Posterior vena cava (tissue), 2 donors: ENCODE data around the gene SLCO2A1. TPM values are rescaled to one million over a fixed set of nuclear protein-coding genes. Genes with fewer than 3 reads are reported as not detected.

Source experiments
- DNase-seq: peaks from one replicate; pipeline ENCODE4 v3.0.0-alpha.2; 2020; ENCODE audit warnings: low spot score
- intact Hi-C, 2 donors: fragments of 100-400 bp; cut with DNase I; formaldehyde crosslinking; loops; one replicate each; pipeline versions ENCODE4 v1.14.1 to v1.14.2; 2022 to 2023
- total RNA-seq, 2 donors: library from RNA; stranded (reverse); fragmentation: NEBNext Ultra II Directional; extraction: Animal tissue kit (Norgen Biotek cat#: 25700); gene quantifications; one replicate each; pipeline ENCODE4 v1.2.1, GENCODE V29; 2021
- donor health status: DM: yes; HTN: yes; CAD: no.
- donor health status: DM: yes; HTN: yes; CAD: no.

Gene SLCO2A1
- total RNA-seq, 2 donors from 2014 or later, result 87.8 to 102 TPM

DNA sequence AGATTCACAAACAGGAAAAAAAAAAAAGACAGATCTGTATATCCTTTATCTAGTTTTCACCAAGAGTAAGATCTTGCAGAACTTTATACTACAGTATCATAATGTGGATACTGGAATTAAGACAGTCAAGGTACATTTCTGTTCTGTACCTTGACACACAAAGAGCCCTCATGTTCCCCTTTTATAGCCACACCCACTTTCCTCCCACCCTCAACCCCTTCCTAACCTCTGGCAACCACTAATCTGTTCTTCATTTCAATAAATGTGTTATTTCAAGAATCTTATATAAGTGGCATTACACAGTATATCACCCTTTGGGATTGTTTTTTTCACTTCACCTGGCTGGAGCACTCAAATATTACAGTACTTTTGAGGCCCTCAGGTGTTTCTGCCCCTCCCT, 130.4 kb downstream of the SLCO2A1 start:
- intact Hi-C loops, result no loop called here
- no peak for DNase-seq

DNA sequence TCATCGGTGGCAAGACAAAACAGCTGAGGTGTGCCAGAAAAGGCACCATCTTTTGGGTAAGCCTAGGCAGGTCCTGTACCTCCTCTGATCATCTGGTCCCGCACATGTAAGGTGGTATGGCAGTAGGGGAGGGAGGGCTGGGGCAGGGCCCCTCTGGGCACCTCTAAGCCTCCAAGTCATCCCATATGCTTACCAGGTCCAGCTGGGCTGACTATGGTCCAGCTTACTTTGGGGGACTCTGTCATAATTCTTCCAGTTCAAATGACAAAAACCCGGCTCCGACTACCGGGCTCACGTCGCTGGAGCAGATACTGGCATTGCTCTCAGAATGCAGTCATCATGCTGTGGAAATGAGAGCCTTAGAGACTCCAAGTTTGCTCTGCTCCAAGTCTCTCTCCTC, 132.2 kb downstream of the SLCO2A1 start:
- intact Hi-C loops, result no loop called here
- no peak for DNase-seq

DNA sequence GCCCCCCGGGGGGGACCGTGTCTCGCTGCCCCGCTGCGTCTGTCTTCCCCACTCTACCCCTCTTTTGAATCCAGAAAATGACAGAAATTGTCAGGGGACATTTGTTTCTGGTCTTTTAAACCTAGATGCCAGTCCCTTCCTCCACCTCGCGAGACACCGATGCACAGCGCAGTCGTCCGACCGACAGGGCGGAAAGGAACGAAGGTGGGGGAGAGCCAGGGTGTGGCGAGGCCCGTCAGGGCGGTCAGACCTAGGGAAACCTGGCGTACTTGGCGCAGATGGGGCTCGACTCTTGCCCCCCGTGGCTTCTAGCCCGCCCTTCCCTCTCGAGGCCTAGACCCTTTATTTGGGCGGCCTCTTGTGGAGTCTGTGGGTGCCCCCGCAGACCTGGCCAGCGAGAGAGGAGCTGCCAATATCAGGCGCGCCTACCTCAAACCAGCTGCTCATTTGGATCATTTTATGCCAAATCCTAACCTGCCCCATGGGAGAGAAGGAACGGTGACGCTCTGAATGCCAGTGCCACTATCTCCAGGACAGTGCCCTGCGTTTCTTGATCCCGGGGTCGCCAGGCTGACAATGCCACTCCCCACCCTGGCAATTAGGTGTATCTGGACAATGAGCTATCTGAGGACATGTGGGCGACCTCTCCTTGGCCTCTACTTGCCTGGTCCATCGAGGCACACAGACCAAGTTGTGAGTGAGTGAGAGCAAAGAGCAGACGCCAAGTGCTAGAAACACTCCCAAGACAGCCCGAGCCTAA, 133.5 kb downstream of the SLCO2A1 start:
- intact Hi-C loops, result no loop called here
- peak; percentile 66 for DNase-seq

DNA sequence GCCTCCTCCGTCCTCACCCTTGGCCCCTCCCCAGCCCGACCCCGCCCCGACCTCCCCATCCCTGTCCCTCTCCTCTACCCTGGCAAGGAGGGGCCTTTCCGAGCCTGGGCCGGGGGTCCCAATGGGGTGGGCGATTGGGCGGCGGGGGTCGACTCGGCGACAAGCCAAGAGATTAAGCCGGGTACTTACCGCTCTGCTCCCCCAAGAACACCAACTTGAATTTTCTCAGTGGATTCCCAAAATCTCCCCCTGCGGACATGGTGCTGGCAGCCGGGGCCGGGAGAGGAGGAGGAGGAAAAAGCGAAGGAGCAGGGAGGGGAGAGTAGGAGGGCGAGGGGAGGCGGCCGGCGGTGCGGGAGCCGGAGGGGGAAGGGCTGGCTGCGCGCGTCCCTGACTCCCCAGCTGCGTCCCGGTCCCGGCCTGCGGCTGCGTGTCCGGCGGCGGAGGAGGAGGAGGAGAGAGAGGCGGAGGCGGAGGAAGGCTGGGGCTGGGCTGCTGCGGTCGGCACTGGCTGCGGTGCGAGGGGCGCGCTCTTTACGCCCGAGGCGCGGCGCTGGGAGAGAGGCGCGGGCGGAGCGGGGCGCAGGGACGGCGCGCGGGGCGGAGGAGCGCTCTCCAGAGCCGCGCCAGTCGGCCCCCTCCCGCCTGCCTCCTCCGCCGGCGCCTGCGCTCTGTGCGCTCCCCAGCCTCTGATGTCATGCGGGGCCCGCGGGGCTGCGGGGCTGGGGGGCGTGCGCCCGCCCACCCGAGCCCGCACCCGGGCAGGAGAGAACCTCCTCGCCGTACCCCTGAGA, 134.3 kb downstream of the SLCO2A1 start, which contains the start of gene RAB6B:
Gene RAB6B, minus strand, starts transcription at position 675 of the 794 bp plus-strand sequence. Its CDS starts 416 bp downstream, at position 259.
- intact Hi-C loops, result no loop called here
- peak; percentile 83 for DNase-seq

DNA sequence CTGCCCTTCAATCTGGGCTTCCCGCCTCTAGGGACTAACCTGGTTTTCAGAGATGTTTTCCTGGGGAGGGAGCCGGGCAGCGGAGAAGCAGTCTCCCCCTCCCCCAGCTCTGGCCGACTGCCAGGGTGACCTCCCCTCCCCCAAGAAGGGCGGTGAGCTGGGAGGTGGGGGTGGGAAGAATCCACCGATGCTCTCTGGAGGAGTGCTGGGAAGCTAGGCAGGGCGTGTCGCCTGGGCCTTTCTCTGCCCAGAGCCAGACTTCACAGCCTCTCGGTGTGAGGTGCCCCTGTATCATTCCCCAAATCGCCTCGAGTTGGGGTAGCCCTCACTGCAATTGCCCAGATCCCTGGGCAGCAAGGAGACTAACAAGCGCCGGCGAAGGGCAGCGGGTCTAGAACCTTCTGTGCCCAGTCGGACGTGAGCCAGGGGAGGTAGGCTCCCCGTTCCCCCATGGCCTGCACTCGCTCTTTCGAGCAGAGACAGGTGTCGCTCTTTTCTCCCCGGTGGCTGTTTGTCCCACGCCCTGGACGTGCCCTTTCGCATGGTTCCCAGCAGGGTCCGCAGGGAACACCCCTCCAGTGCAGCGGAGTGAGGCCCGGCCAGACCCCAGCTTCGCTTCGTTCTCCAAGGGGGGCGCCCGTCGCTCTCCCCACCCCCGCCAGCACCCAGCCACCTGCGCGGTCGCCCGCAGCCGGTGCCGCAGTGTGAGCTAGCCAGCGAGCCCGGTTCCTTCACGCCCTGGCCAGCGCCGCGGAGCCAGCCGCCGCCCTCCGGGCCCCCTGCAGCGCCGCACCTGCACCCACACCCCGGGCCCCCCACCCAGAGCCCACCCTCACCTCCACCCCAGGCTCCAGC, 135.1 kb downstream of the SLCO2A1 start:
- no peak for DNase-seq
- intact Hi-C loops, result no loop called here

DNA sequence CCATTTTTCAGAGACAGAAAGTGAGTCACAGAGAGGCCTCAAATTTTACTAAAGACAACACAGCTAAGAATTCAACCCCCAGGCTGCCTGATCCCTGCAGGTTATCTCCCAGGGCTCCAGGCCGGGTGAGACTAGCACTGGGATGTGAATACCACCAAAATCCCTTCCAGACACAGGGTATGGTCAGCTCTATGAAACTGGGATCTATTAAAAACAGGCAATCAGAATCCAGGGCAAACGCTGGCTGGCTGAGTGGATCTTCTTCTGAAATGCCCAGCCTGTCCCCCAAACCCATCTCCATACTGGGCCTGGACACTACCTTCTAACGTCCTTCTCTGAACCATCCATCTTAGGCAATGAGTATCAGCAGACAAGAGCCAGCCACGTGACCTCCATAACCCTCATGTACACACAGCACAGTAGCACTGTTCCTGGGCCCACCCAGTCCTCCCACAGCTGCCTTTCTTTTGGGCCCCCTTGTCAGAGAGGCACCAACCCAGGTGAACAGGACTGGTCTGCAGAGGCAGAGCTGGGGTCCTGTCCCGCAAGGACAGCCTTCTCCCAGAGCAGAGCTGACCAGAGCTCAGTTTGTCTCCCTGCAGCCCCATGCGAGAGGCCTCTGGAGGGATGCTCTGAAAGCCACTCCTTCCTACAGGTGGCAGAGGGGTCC, 135.9 kb downstream of the SLCO2A1 start:
- DNase-seq, result no peak

DNA sequence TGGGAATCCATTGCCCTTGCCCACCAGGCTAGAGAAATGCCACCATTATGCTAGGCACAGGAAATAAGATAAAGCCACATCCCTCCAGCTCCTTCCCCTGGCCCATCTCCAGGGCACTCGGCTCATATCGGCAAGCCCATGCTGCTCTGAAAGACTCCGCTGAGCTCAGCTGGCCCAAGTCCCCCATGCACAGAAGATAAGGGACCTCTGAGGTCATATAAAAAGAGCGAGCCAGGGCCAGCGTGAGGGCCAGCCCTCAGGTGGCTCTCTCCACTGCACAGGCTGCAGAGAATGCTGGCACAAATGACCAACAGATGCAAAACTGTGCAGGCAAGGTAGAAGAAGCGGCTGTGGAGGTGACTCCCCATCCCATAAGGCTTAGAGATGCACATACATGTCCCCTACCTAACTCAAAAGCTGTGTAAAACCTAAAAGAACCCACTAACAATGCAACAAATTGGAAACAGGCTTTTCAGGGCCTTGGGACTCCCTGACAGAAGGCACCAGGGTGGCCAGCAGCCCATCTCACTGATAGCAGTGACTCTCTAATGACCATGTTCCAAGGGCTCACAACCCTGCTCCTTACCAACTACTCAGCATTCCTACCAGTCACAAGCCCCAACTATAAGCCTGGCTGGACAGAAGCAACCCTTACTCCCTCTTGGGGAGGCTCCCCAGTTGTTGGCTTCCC, 137.0 kb downstream of the SLCO2A1 start:
- DNase-seq, result no peak
- intact Hi-C loops, result no loop called here

More for the DNA sequence above, 135.9 kb downstream of the SLCO2A1 start:
- intact Hi-C loops, result no loop called here

DNA sequence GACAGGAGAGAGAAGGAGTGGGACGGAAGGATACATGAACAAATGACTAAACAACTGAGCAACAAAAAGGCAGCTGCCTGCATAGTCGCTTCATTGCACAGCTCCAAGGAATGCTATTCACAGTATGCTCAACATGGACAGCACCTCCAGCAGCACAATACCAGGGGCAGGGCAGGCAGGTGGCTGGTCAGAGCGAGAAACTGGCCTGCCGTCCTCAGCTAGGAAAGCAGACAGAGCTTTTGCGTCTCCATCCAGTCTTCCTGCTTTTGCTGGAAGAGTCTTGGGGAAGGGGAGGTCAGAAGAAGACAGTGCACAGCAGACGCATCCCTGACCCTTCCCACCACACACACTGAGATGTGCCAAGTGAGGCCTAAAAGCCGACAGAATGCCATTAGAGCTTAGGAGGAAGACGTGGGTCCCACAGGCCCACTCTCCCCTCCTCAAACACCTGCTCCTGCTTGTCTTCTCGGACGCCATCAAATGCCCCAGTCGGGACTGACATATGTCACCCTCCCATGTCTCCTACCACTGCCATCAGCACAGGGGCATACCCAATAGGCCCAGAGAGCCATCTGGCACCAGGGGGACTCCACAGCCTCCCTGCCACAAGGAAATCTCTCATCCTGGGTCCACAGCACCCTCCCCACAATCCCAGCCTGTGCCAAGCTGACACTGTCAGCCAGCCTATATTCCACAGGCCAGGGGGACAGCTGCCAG, 137.9 kb downstream of the SLCO2A1 start:
- intact Hi-C loops, result no loop called here
- DNase-seq, result no peak

DNA sequence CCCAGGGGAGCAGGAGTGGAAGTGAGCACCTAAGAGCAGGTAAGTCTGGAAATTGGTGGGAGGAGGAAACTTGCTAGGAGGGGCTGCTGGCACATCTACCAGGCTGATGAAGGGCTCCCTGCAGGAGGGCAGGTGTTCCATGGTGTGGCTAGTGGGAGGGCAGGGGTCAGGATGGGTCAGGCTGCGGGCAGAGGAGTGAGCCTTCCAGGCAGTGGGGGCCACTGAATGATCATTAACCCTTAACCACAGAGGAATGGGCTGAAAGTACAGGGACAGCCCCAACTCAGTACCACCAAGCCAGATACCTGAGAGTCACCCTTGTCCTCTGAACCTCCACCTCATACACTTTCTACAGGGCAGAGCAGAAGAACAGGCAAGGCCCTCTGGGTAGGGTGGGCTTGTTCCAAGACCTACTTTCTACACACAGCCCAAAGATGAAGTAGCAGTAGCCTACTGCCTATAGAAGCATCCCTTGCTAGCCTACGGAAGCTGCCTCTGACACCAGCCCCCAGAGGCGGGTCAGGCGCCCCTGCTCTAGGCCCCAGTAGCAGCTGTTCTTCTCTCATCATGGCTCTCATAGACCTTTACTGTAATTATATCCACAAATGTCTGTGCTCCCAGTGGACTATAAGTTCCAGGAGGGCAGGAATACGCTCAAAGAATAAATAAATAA, 138.6 kb downstream of the SLCO2A1 start:
- no peak for DNase-seq
- intact Hi-C loops, result no loop called here

DNA sequence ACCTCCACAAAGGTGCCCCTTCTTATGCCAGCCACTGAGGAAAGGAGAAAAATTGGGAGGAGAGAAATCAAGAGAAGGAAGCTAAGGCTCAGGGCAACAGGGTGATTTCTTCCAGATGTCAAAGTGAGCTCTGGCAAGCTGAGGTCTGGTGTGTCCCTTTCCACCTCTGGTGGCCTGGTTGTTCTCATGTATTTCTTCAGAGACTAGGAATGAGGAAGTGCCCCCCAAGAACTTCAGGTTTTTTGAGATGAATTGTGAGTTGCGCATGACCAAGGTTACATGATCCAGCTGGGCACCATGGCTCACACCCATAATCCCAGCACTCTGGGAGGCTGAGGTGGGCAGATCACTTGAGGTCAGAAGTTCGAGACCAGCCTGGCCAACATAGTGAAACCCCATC, 139.7 kb downstream of the SLCO2A1 start:
- DNase-seq, result peak; percentile 46
- intact Hi-C loops, result no loop called here

DNA sequence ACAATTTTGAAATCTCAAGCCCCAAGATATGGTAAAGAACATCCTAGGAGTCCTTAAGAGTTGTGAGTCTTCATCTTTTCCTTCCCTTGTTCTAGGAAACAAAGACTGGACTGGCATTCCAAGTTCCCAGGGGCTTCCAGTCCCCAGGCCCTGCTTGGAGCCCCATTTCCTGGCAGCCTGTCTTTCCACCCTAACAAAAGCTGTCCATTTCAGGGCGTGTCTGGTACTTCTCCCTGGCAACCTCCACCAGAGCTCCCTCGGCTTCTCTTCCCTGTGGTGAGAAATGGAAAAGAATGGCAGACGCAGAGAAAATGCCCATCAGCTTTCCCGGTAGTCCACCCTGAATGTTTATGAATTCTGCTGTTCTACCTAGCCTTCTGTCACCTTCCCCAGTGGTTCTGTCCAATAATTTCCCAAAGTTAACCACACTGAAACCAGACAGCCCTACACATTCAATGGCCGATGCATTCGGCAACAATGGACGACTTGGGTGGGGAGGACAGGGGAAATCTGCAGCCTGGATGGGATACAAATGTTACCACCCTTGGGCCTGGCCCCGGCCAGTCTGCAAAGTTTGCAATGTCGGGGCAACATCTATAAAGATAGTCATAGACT, 140.9 kb downstream of the SLCO2A1 start:
- intact Hi-C loops, result no loop called here
- DNase-seq, result peak; percentile 44

DNA sequence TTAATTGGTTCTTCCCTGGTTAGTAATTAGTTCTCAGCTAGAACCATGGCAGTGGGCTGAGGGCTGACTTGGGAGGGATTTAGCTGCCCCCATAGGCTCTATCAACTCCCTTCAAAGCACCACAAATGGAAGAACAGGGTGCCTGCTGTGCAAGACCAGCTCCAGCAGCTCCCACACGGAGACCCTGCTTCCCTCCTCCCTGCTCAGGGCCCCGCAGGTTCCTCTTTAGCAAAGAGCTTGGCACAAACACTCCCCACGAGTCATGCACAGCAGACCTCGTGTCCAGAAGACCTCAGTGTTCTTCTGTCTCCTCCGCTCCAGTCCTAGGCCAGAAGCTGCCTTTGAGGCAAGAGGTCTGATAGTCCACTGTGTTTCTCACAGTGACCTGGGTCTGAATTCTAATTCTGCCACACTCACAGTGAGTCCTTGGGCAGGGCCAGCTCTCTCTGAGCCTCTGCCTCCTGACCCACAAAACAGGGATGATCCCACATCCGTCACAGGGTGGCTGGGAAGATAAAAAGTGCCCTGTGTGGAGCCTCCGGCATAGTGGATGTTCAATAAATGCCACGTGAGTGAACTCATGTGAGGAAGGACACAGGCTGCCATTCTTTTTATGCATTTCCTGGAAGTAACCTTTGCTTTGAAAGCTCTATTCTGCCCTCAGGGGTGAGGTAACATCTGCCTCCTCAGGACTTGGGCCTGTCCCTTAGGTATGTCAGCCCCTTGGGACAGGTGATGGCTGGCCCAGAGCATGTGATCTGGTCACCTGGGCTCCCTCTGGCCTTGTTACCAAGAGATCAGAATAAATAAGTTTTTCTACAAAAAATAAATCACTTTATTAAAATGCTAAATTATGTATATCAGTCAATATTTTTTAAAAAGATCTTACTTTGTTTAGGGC, 141.7 kb downstream of the SLCO2A1 start:
- peak; percentile 57 for DNase-seq
- intact Hi-C loops, result no loop called here

DNA sequence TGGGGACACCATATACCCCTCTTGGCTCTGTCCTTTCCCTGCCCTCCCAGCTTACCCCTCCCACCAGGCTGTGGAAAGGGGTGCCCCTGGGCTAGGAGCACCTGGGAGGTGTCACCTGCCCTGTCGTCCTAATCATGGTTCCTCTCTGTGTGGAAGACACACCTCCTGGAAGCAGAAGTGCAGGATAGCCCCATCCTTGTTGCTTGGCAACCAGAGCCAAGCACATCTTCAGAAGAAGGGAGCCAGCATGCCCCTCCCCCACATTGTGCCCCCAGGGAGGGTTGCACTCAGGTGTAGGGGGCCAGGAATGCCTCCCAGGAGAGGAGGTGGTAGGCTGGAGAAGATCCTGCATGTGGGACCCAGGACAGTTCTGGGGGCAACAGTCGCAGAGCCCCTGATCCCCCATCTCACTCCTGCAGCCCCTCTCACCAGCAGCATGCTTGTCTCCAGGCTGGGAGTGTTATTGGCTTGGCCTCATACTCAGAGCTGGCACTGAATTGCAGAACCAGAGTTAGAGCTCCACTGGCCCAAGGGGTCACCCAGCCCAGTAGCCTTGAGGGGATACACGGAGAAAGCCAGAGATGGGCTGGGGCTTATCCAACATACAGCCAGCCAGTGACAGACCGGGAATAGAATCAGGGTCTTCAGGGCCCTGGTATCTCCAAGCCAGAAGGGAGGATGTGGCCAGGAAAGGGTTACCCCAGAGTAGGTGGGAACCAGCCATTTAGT, 142.5 kb downstream of the SLCO2A1 start:
- intact Hi-C loops, result no loop called here
- peak; percentile 56 for DNase-seq

DNA sequence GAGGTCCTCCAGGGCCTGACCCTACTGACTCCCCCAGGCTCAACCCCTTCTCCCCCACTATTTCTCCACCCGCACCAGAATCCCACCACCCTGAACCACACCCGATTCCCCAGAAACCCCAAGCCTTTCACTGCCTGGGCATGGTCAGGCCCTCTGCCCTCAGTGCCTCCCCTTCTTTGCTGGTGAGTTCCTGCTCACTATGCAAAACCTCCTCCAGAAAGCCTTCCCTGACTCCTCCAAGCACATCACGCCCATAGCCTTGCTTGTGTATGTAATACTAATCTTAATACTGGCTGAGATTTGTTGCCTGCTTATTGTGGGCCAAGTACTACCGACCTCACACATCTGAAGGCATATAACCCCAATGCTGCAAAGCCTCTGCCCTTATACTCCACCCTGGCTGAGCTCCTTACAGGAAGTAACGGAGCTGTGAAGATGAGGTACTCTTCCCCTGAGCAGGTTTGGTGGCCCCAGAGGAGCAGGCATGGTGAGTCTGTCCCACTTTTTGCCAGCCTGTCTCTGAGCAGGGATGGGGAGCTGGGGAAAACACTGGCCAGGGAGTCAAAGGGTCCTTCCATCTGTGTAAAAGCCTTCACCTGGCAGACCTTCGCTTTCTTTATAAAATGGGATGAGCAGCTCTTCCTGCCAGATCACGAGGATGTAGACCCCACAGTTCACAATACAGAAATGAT, 143.5 kb downstream of the SLCO2A1 start:
- peak; percentile 51 for DNase-seq
- intact Hi-C loops, result no loop called here
